Measurements from ENCODE around the gene ALG12. TPM values are rescaled to one million over a fixed set of nuclear protein-coding genes. Genes with fewer than 3 reads are reported as not detected.

Gene ALG12
- total RNA-seq, 1 donor from 2014 or later: 26.2 TPM

DNA sequence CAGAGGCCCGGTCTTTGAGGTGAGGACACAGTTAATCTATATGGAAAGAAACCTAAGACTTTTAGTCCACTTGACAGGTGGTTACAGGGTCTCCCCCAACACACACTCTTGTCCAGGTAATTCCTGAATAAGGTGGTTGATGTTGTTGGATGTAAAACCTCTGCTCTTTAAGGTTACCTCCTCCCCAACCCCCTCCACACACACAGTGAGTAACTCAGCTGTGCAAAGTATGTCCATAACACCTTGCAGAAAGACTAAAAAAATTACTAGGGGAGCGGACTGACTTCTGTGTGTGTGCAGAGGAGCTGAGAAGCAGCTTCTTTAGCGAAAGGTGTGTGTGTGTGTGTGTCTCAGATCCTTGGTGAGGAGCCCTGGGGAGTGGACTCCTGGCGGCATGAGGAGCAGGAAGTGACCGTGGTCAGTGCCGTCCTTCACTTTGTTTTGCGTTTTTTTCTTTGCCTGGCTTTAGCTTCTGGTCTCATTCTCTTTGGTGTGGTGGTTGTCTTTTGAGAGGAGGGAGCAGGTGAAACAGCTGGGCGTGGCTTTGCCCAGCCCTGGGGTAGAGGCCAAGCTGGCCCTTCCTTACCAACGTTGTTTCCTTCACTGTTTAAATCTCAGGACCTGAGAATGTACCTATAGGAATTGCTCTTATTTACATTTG lies 62.9 kb downstream of the ALG12 start:
- H3K9me3 Mint-ChIP-seq (ENCODE audit: unreplicated experiment): no peaks in the 10 kb centered on the region
- no peaks in the 10 kb centered on the region for H3K36me3 ChIP-seq (ENCODE audit: insufficient read depth, low read length)
- no peaks in the 10 kb centered on the region for H3K9me3 ChIP-seq (ENCODE audit: insufficient read depth, low read depth, low read length)
- peaks cover 17% of the 10 kb centered on the region for H3K4me1 ChIP-seq (ENCODE audit: insufficient read depth, low read length)
- peaks cover 15% of the 10 kb centered on the region for H3K27me3 Mint-ChIP-seq (ENCODE audit: low read depth, unreplicated experiment)
- peaks cover 59% of the 10 kb centered on the region for H4K20me1 ChIP-seq (ENCODE audit: insufficient read depth, low read length)
- H2AFZ ChIP-seq (ENCODE audit: low read depth, low read length): no peak overlapping the region
- peaks cover 19% of the 10 kb centered on the region for H3K4me1 Mint-ChIP-seq (ENCODE audit: low read depth, unreplicated experiment)
- FAIRE-seq (no peak), DNase-seq (ENCODE audit: low read depth) (peak; percentile 29)
- H3K9ac ChIP-seq (ENCODE audit: low read length): peak overlapping the region; percentile 94
- H3K4me2 ChIP-seq (ENCODE audit: low read length): peak overlapping the region; percentile 99
- peaks cover 2% of the 10 kb centered on the region for H3K36me3 Mint-ChIP-seq (ENCODE audit: low read depth, unreplicated experiment)
- H3K27ac ChIP-seq (ENCODE audit: low read depth, low read length): no peak overlapping the region
- H3K27ac Mint-ChIP-seq (ENCODE audit: unreplicated experiment): peak overlapping the region; percentile 96
- peak overlapping the region; percentile 98 for H3K4me3 Mint-ChIP-seq (ENCODE audit: unreplicated experiment)
- TF ChIP-seq EZH2 (IDR thresholded peaks at IDR 0.05; ENCODE audit: insufficient read depth, low read length): no peak
- TF ChIP-seq, protein P1, sequence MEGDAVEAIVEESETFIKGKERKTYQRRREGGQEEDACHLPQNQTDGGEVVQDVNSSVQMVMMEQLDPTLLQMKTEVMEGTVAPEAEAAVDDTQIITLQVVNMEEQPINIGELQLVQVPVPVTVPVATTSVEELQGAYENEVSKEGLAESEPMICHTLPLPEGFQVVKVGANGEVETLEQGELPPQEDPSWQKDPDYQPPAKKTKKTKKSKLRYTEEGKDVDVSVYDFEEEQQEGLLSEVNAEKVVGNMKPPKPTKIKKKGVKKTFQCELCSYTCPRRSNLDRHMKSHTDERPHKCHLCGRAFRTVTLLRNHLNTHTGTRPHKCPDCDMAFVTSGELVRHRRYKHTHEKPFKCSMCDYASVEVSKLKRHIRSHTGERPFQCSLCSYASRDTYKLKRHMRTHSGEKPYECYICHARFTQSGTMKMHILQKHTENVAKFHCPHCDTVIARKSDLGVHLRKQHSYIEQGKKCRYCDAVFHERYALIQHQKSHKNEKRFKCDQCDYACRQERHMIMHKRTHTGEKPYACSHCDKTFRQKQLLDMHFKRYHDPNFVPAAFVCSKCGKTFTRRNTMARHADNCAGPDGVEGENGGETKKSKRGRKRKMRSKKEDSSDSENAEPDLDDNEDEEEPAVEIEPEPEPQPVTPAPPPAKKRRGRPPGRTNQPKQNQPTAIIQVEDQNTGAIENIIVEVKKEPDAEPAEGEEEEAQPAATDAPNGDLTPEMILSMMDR (IDR thresholded peaks at IDR 0.05; ENCODE audit: insufficient read depth, low read depth, low read length): no peak
- peaks cover 7% of the 10 kb centered on the region for H3K27me3 ChIP-seq (ENCODE audit: insufficient read depth, low read length)
- peaks cover 63% of the 10 kb centered on the region for H3K79me2 ChIP-seq (ENCODE audit: insufficient read depth, low read length)
- peak overlapping the region; percentile 94 for H3K4me3 ChIP-seq (ENCODE audit: insufficient read depth, low read depth, low read length)

DNA sequence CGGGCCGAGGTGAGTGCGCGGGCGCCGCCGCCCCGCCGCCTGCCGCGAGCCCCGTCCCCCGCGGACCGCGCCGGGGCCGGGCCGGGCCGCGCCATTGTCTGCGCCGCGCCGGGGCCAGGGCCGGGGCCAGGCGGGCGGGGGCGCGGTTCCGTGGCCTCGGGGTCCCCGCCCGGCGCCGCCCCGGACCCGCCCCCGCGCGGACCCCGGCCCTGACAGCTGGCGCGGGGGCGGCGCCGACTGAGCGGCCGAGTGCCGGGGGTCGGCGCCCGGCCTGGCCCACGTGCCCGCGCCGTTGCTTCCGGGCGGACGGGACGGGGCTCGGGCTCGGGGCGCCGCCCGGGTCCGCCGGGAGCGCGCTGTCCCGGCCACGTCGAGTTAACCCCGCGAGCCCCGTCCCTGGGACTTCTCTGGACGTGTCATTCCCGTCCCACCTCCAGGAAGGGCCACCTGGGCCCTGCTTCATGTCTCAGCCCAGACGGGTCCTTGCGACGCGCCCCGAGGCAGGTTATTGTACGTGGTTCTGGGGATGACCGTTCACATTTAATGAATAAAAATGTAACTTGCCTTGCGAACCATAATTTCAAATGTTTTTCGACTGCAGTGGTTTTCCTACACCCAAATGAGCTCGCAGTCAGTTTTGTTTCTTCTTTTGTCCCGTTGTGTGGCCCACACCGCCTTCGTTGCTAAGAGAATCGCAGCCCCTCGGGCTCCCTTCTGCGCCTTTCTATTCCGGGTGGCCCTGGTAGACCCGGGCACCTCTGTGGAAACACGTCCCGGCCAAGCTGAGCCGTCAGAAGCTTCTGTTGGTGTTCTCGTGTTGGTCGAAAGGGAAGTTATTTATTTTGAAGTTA lies 64.0 kb downstream of the ALG12 start:
- Histone ChIP-seq H4K20me1 (ENCODE audit: insufficient read depth, low read length) (peaks cover 50% of the 10 kb centered on the region), H3K36me3 (ENCODE audit: insufficient read depth, low read length) (no peaks in the 10 kb centered on the region), H3K9ac (ENCODE audit: low read length) (peak overlapping the region; percentile 94), H3K27me3 (ENCODE audit: insufficient read depth, low read length) (peaks cover 17% of the 10 kb centered on the region), H3K79me2 (ENCODE audit: insufficient read depth, low read length) (peaks cover 52% of the 10 kb centered on the region), H3K4me1 (ENCODE audit: insufficient read depth, low read length) (peaks cover 17% of the 10 kb centered on the region), H3K4me2 (ENCODE audit: low read length) (peak overlapping the region; percentile 99), H3K27ac (ENCODE audit: low read depth, low read length) (peak overlapping the region; percentile 69), H3K4me3 (ENCODE audit: insufficient read depth, low read depth, low read length) (peak overlapping the region; percentile 94), H2AFZ (ENCODE audit: low read depth, low read length) (peak overlapping the region; percentile 28), H3K9me3 (ENCODE audit: insufficient read depth, low read depth, low read length) (no peaks in the 10 kb centered on the region)
- H3K4me1 Mint-ChIP-seq (ENCODE audit: low read depth, unreplicated experiment): peaks cover 19% of the 10 kb centered on the region
- peaks cover 18% of the 10 kb centered on the region for H3K27me3 Mint-ChIP-seq (ENCODE audit: low read depth, unreplicated experiment)
- DNase-seq (ENCODE audit: low read depth) (peak; percentile 6), FAIRE-seq (no peak)
- no peaks in the 10 kb centered on the region for H3K9me3 Mint-ChIP-seq (ENCODE audit: unreplicated experiment)
- H3K4me3 Mint-ChIP-seq (ENCODE audit: unreplicated experiment): peak overlapping the region; percentile 98
- peaks cover 2% of the 10 kb centered on the region for H3K36me3 Mint-ChIP-seq (ENCODE audit: low read depth, unreplicated experiment)
- H3K27ac Mint-ChIP-seq (ENCODE audit: unreplicated experiment): peak overlapping the region; percentile 96
- TF ChIP-seq, protein P1 (IDR thresholded peaks at IDR 0.05; ENCODE audit: insufficient read depth, low read depth, low read length): no peak
- no peak for TF ChIP-seq EZH2 (IDR thresholded peaks at IDR 0.05; ENCODE audit: insufficient read depth, low read length)
